A673 (cell line): ENCODE measurements around the gene DDAH1.

Source experiments
- CTCF ChIP-seq: fragments of 300-800, 200-600 bp; sonication (generic); conservative IDR thresholded peaks from 2 replicates; pipeline ENCODE4 v1.5.1; 2017; ENCODE audit warnings: low read depth, mild to moderate bottlenecking, antibody characterized with exemption, low read length, moderate library complexity, mixed read lengths
- EZH2 ChIP-seq: fragments of 200-600 bp; sonication (generic); IDR thresholded peaks from 2 replicates; pipeline ENCODE4 v1.6.1; 2017; ENCODE audit warnings: borderline replicate concordance, low read depth, mild to moderate bottlenecking, mixed read lengths, antibody characterized with exemption, low read length; ENCODE audit not compliant: poor library complexity, severe bottlenecking

GRCh38 chr1:85332575-85332974 is 132.4 kb downstream of the DDAH1 start:
- no peak for TF ChIP-seq CTCF
- TF ChIP-seq EZH2, result no peak
